Thymus (tissue), 11 donors: ENCODE data around the gene SPIRE1. TPM values are rescaled to one million over a fixed set of nuclear protein-coding genes. Genes with fewer than 3 reads are reported as not detected.

Source experiments
- DNase-seq, 9 donors: peaks; one replicate each; pipeline ENCODE4 v3.0.0-alpha.2; 2013; ENCODE audit warnings: low spot score in 9 of 9, low read depth in 6 of 9, missing footprints in 1 of 9
- H3K27ac ChIP-seq, 2 donors: one replicate each; pipeline ENCODE4 v1.5.1; 2013; ENCODE audit warnings: control low read depth in 1 of 2, low read depth in 1 of 2, low read length in 1 of 2, mild to moderate bottlenecking in 1 of 2, moderate library complexity in 1 of 2
- H3K27me3 ChIP-seq, 2 donors: one replicate each; pipeline ENCODE4 v1.5.1; 2013; ENCODE audit warnings: low read length in 1 of 2; ENCODE audit not compliant: control insufficient read depth in 2 of 2, insufficient read depth in 1 of 2
- H3K36me3 ChIP-seq, 2 donors: one replicate each; pipeline ENCODE4 v1.5.1; 2013; ENCODE audit warnings: low read length in 1 of 2, mild to moderate bottlenecking in 1 of 2, moderate library complexity in 1 of 2; ENCODE audit not compliant: control insufficient read depth in 2 of 2, insufficient read depth in 2 of 2
- H3K4me1 ChIP-seq, 2 donors: one replicate each; pipeline ENCODE4 v1.5.1; 2013; ENCODE audit warnings: low read length in 2 of 2; ENCODE audit not compliant: control insufficient read depth in 2 of 2, insufficient read depth in 2 of 2
- H3K4me3 ChIP-seq, 2 donors: one replicate each; pipeline ENCODE4 v1.5.1; 2013; ENCODE audit warnings: low read length in 2 of 2, control low read depth in 1 of 2, mild to moderate bottlenecking in 1 of 2
- H3K9me3 ChIP-seq, 2 donors: one replicate each; pipeline ENCODE4 v1.5.1; 2013; ENCODE audit warnings: low read length in 1 of 2, mild to moderate bottlenecking in 1 of 2; ENCODE audit not compliant: control insufficient read depth in 2 of 2, insufficient read depth in 1 of 2
- WGBS: extraction: QIAGEN DNeasy Blood & Tissue Kit; methylation state at CpG from one replicate; pipeline ENCODE4 v1.1.7; 2013; 5-methylcytosine and 5-hydroxymethylcytosine counted together
- polyA plus RNA-seq: library from polyadenylated mRNA; stranded (reverse); fragments of 200-250 nt; gene quantifications from one replicate; pipeline ENCODE4 v1.2.3, GENCODE V29; 2013
- total RNA-seq: library from RNA; stranded (reverse); fragments of 120-200 nt; gene quantifications from one replicate; pipeline ENCODE4 v1.2.4, GENCODE V29; 2013
- donor health status: healthy.

SPIRE1 gene
- total and polyA plus RNA-seq, 2 donors = 6.2 to 7.6 TPM

DNA sequence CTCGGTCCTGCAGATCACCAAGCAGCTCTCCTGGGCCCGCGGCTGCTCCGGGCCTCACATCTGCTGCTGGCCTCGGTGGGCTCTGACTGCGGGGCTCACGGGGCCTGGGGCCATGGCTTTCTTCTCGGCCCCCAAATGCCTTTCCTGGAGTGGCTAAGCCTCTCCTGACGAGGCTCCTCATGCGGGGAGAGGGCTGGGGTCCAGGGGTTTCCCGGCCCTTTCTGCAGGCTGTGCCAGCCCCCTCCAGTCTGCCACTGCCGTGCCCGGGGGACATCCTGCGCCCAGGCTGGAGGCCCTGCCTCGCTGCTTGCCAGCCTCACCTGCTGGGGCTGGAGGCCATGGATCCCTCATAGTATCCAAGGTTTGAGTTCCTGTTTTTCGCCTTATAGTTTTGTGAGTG is 226.3 kb downstream of the SPIRE1 start:
- Histone ChIP-seq H3K4me1 (no peaks in the 10 kb centered on the region), H3K9me3 (peaks cover 2 to 3% of the 10 kb centered on the region in 2 donors), H3K27ac (no peak overlapping the region), H3K27me3 (no peaks in the 10 kb centered on the region), H3K4me3 (no peak overlapping the region), H3K36me3 (peaks cover 10 to 14% of the 10 kb centered on the region in 2 donors)
- 98% methylated on average over 16 of the region's 16 CpGs for WGBS
- no peak for DNase-seq

DNA sequence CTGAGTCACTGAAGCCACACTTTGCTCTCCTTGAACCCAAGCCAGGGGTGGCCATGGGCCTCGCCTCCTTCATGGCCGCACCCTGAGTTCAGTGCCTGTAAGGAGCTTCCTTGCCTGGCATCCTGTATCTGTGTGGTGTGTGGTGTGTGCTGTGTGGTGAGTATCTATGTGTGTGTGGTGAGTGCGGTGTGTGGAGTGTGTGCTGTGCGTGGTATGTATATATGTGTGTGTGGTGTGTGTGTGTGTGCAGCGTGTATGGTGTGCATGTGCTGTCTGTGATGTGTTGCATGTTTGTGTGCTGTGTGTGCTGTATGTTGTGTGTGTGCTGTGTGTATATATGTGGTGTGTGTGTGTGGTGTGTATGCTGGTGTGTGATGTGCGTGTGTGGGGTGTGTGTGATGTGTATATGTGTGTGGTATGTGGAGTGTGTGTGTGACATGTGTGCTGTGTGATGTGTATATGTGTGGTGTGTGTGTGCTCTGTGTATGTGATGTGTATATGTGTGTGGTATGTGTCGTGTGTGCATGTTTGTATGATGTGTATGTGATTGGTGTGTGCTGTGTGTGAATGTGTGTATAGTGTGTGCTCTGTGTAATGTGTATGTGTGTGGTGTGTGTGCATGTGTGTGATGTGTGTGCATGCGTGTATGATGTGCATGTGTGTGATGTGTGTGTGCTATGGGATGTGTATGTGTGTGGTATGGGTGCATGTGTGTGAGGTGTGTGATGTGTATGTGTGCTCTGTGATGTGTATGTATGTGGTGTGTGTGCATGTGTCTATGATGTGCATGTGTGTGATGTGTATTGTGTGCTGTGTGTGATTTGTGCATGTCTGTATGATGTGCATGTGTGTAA is 227.5 kb downstream of the SPIRE1 start:
- WGBS = 98% methylated on average over 8 of the region's 8 CpGs
- no peak overlapping the region for H3K27ac ChIP-seq
- no peaks in the 10 kb centered on the region for H3K4me1 ChIP-seq
- H3K9me3 ChIP-seq = peaks cover 2 to 3% of the 10 kb centered on the region in 2 donors
- peaks cover 10 to 14% of the 10 kb centered on the region in 2 donors for H3K36me3 ChIP-seq
- no peaks in the 10 kb centered on the region for H3K27me3 ChIP-seq
- H3K4me3 ChIP-seq = no peak overlapping the region
- no peak for DNase-seq

DNA sequence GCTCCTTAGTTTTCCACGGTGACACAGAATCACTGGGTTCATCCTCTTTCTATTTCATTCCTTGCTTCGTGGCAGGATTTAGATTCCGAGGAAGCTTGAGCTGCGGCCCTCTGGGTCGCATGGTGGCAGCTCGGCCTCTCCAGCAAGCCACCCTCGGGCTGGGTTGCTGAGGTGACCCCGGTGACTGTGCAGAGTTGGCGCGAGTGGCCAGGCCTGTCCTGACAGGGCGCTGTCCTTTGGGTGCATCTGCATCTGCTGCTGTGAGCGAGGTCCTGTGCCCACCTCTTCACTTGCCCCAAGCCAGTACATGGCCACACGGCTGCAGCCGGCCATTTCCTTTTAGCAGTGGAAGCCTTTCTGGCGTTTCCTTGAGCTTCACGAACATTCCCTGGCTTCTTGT is 228.4 kb downstream of the SPIRE1 start:
- Histone ChIP-seq H3K27me3 (no peaks in the 10 kb centered on the region), H3K4me3 (no peak overlapping the region), H3K4me1 (no peaks in the 10 kb centered on the region), H3K9me3 (peaks cover 2 to 3% of the 10 kb centered on the region in 2 donors), H3K27ac (no peak overlapping the region), H3K36me3 (peaks cover 10 to 14% of the 10 kb centered on the region in 2 donors)
- no peak for DNase-seq
- WGBS = 98% methylated on average over 16 of the region's 16 CpGs

DNA sequence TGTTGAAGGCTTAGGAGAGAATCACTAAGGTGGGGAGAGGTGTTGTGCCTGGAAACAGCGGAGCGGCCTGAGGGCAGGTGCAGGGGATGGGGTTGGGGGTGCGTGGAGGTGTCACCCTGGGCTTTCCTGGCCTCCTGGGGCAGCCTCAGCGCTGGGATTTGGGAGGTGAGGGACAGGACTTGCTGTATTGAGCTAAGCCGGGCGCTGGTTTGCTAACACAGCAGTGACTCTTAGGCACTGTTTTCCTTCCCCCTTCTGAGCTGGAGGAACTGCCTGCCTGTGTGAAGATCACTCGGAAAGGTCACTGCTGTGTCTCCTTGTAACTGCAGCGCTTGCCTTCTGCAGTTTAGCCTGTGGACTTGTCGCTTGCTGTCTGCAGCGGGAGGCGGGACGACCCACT is 229.0 kb downstream of the SPIRE1 start:
- no peaks in the 10 kb centered on the region for H3K27me3 ChIP-seq
- H3K9me3 ChIP-seq = peaks cover 2 to 3% of the 10 kb centered on the region in 2 donors
- H3K36me3 ChIP-seq = peaks cover 10 to 14% of the 10 kb centered on the region in 2 donors
- WGBS = over 99% methylated on average over 12 of the region's 12 CpGs
- H3K4me3 ChIP-seq = no peak overlapping the region
- no peak for DNase-seq
- no peak overlapping the region for H3K27ac ChIP-seq
- H3K4me1 ChIP-seq = no peaks in the 10 kb centered on the region

DNA sequence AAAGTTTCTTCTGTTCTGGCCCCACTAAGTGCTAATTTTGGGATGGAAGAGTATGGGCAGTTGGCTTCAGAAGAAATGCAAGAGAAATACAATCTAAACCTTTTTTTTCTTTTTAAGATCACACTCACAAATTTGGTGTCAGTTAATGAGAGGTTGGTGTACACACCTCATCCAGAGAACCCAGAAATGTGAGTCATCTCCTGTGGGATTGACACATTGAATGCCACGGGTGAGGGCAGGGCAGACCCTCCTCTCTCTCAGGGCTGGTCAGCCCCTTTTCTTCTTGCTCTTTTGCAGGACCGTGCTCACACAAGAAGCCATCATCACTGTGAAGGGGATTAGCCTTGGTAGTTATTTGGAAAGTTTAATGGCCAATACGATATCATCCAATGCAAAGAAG is 231.0 kb downstream of the SPIRE1 start:
- Histone ChIP-seq H3K36me3 (peaks cover 7% of the 10 kb centered on the region in 2 donors), H3K27ac (no peak overlapping the region), H3K9me3 (peaks cover 1 to 3% of the 10 kb centered on the region in 2 donors), H3K4me1 (no peaks in the 10 kb centered on the region), H3K4me3 (no peak overlapping the region), H3K27me3 (no peaks in the 10 kb centered on the region)
- 98% methylated on average over 3 of the region's 3 CpGs for WGBS
- DNase-seq = no peak

DNA sequence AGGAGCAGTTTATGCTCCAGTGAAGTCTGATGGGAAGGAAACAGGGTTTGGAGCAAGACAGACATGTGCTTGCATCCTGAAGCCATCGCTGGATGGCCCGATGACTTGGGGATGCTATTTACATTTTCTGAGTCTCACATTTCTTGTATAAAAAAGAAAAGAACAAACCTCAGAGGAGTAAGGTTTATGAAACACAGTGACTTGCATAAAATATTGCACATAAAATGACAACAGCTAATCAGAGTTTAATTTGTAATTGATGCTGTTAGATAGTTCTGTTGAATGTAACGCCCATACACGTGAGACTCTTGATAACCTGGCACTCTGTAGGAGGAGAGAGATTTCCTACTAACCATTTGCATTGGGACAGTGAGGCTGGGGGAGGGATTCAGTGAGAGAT is 233.7 kb downstream of the SPIRE1 start:
- no peak for DNase-seq
- Histone ChIP-seq H3K4me3 (no peak overlapping the region), H3K4me1 (peaks cover 2 to 12% of the 10 kb centered on the region in 2 donors), H3K27me3 (peaks cover 0 to 4% of the 10 kb centered on the region in 2 donors), H3K9me3 (peaks cover 1 to 3% of the 10 kb centered on the region in 2 donors), H3K36me3 (peaks cover 3 to 5% of the 10 kb centered on the region in 2 donors), H3K27ac (no peak overlapping the region)
- 96% methylated on average over 4 of the region's 4 CpGs for WGBS

DNA sequence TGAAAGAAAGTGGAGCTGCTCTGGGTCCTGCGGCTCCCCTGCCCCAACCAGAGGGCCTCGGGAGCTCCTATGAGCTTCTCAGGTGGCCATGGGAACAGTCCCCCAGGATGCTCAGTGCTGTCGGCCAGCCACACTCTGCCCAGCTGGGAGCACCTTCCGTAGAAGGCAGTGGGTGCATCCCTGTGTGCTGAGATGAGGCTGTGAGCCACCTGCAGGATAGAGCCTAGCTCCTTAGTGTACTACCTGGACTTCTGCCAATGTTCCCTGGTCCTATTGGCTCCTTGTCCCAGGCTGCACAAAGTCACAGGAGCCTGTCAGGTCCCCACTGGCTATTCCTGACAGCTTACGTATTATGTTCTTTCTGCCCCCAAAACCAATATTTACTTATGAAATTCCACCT is 234.1 kb downstream of the SPIRE1 start:
- DNase-seq = no peak

DNA sequence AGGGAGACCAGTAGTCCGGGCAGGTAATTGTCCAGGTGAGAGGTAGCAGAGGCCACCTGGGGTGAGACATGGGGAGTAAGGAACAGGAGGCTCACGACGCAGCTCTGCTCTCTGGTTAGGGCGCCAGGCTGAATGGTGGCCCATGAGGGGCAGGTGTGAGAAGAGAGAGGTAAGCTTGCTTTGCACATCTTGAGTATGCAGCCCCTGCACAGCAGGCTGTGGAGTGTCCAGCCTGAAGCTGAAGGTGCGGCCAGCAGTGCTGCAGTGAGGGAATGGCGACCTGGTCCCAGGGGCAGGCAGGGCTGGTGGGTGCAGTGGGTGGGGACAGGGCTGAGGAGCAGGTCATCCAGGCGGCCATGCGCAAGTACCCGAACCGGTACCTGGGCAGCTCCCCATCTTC is 234.5 kb downstream of the SPIRE1 start:
- Histone ChIP-seq H3K36me3 (peaks cover 3% of the 10 kb centered on the region in 2 donors), H3K4me1 (peaks cover 2 to 12% of the 10 kb centered on the region in 2 donors), H3K9me3 (peaks cover 1 to 3% of the 10 kb centered on the region in 2 donors), H3K27ac (no peak overlapping the region), H3K27me3 (peaks cover 0 to 4% of the 10 kb centered on the region in 2 donors), H3K4me3 (no peak overlapping the region)
- WGBS = 98% methylated on average over 10 of the region's 10 CpGs
- no peak for DNase-seq

More for the DNA sequence above, 234.1 kb downstream of the SPIRE1 start:
- peaks cover 2 to 12% of the 10 kb centered on the region in 2 donors for H3K4me1 ChIP-seq
- no peak overlapping the region for H3K4me3 ChIP-seq
- no peak overlapping the region for H3K27ac ChIP-seq
- peaks cover 3 to 4% of the 10 kb centered on the region in 2 donors for H3K36me3 ChIP-seq
- WGBS = 95% methylated on average over 5 of the region's 5 CpGs
- peaks cover 0 to 4% of the 10 kb centered on the region in 2 donors for H3K27me3 ChIP-seq
- H3K9me3 ChIP-seq = peaks cover 1 to 3% of the 10 kb centered on the region in 2 donors

DNA sequence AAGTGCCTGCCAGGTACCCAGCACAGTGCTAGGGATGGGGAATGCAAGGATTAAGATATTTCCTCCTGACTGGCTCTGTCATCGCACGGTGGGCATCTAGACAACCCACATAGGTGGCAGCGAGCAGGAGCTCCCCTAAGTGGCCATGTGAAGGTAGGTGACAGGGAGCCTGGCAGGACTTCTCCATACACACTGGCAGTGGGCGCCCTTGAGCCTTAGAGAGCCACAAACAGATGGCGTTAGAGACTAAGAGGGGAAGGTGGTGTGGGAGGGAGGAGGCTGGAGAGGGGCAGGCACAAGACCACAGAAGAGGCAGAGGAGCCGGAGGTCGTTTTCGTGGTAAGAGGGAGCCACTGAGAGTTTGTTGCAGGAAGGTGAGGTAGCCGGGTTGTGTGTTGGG is 235.0 kb downstream of the SPIRE1 start:
- H3K4me1 ChIP-seq = peaks cover 2 to 12% of the 10 kb centered on the region in 2 donors
- H3K36me3 ChIP-seq = peaks cover 3% of the 10 kb centered on the region in 2 donors
- DNase-seq = peak in 1 of 9 donors; percentile 28
- no peak overlapping the region for H3K4me3 ChIP-seq
- no peak overlapping the region for H3K27ac ChIP-seq
- 48% methylated on average over 9 of the region's 9 CpGs for WGBS
- H3K9me3 ChIP-seq = peaks cover 1 to 3% of the 10 kb centered on the region in 2 donors
- H3K27me3 ChIP-seq = peaks cover 0 to 4% of the 10 kb centered on the region in 2 donors
